ENCODE measurements around the gene BAG1.

- no peak for TF ChIP-seq CTCF (IDR thresholded peaks at IDR 0.05)
- TF ChIP-seq EZH2 (IDR thresholded peaks at IDR 0.05; ENCODE audit: borderline replicate concordance, insufficient read depth, low read depth, low read length, poor library complexity, severe bottlenecking): no peak
Observed at GRCh38 chr9:33294670-33295432, 30.3 kb upstream of the BAG1 start.

Measured in B cell (primary cell).